Ishikawa (cell line): ENCODE data around the gene SAMD1.

Experiments used
- EP300 ChIP-seq: IDR thresholded peaks from 2 replicates; pipeline ENCODE4 v1.6.1; 2012; ENCODE audit warnings: borderline replicate concordance
- FOXM1 ChIP-seq: IDR thresholded peaks from 2 replicates; pipeline ENCODE4 v1.6.1; 2012; ENCODE audit warnings: low read depth, borderline replicate concordance
- MAX ChIP-seq: IDR thresholded peaks from 2 replicates; pipeline ENCODE4 v1.6.1; 2012
- NFIC ChIP-seq: IDR thresholded peaks from 2 replicates; pipeline ENCODE4 v1.6.1; 2012
- REST ChIP-seq: IDR thresholded peaks from 2 replicates; pipeline ENCODE4 v1.6.1; 2012; ENCODE audit warnings: low read depth, mild to moderate bottlenecking
- TAF1 ChIP-seq: IDR thresholded peaks from 2 replicates; pipeline ENCODE4 v1.6.1; 2012; ENCODE audit warnings: low read depth, mild to moderate bottlenecking

GRCh38 chr19:14091081-14091812 is 696 bp upstream of the SAMD1 start:
- TF ChIP-seq REST (no peak), TAF1 (no peak; the same call in 1 of the 2 replicates), EP300 (no peak), FOXM1 (no peak), NFIC (no peak; the same call in 1 of the 2 replicates), MAX (peak; percentile 28; the same call in 1 of the 2 replicates)
